Suprapubic skin (tissue), 3 donors: ENCODE measurements around the gene SLC27A6.

Experiments used
- CTCF ChIP-seq, 2 donors: fragments of 200-600 bp in 1 of 2; fragments of 450-650 bp in 1 of 2; sonication (generic) in 1 of 2; IDR thresholded peaks; one replicate each; pipeline ENCODE4 v1.5.1; 2016 to 2019; ENCODE audit warnings: antibody characterized with exemption in 2 of 2, mild to moderate bottlenecking in 1 of 2, moderate library complexity in 1 of 2
- EP300 ChIP-seq: sonication (generic); formaldehyde crosslinking; IDR thresholded peaks from one replicate; pipeline ENCODE4 v1.6.1; 2017; ENCODE audit warnings: antibody characterized with exemption
- POLR2A ChIP-seq, 2 donors: fragments of 450-650 bp; IDR thresholded peaks; one replicate each; pipeline ENCODE4 v1.6.1; 2017; ENCODE audit warnings: antibody characterized with exemption in 2 of 2, mild to moderate bottlenecking in 2 of 2, moderate library complexity in 2 of 2

GRCh38 chr5:129067745-129068144 is 102.5 kb downstream of the SLC27A6 start:
- no peak for TF ChIP-seq EP300
- no peak for TF ChIP-seq POLR2A (IDR thresholded peaks at IDR 0.05)
- TF ChIP-seq CTCF (IDR thresholded peaks at IDR 0.05) = no peak
